Measurements from ENCODE around the gene MOBP.

MOBP gene

GRCh38 chr3:39515681-39516441 lies 48.4 kb downstream of the MOBP start:
- Histone ChIP-seq H3K4me2 (ENCODE audit: low read depth, low read length, poor library complexity, severe bottlenecking) (peak overlapping the region; percentile 61), H3K4me1 (ENCODE audit: insufficient read depth, low read length, poor library complexity, severe bottlenecking) (peaks cover 53% of the 10 kb centered on the region), H3K36me3 (ENCODE audit: insufficient read depth, low read length) (no peaks in the 10 kb centered on the region), H3K4me3 (ENCODE audit: low read length, poor library complexity, severe bottlenecking) (peak overlapping the region; percentile 27), H3F3A (ENCODE audit: low read depth) (peaks cover 10% of the 10 kb centered on the region), H3K79me2 (ENCODE audit: insufficient read depth, low read length) (no peaks in the 10 kb centered on the region), H3K9me2 (replicated peaks; ENCODE audit: low read depth, low read length) (no peaks in the 10 kb centered on the region; the same call in 1 of the 2 replicates), H4K20me1 (ENCODE audit: insufficient read depth, low read length, poor library complexity, severe bottlenecking) (no peaks in the 10 kb centered on the region), H3K27me3 (ENCODE audit: insufficient read depth, low read length, poor library complexity, severe bottlenecking) (no peaks in the 10 kb centered on the region), H3K9ac (ENCODE audit: low read depth, low read length, poor library complexity, severe bottlenecking) (no peak overlapping the region), H2AFZ (ENCODE audit: low read length) (no peak overlapping the region), H3K9me3 (ENCODE audit: insufficient read depth, low read depth, low read length) (no peaks in the 10 kb centered on the region)
- TF ChIP-seq CTCF (conservative IDR thresholded peaks at IDR 0.05; ENCODE audit: low read length) (peak; percentile 18; the same call in 1 of the 2 replicates), EZH2phosphoT487 (IDR thresholded peaks at IDR 0.05; ENCODE audit: borderline replicate concordance) (no peak)

- Histone ChIP-seq H3K36me3 (ENCODE audit: insufficient read depth, low read length) (no peaks in the 10 kb centered on the region), H2AFZ (ENCODE audit: low read length) (no peak overlapping the region), H3K79me2 (ENCODE audit: insufficient read depth, low read length) (no peaks in the 10 kb centered on the region), H3K4me3 (ENCODE audit: low read length, poor library complexity, severe bottlenecking) (peak overlapping the region; percentile 51), H3K4me1 (ENCODE audit: insufficient read depth, low read length, poor library complexity, severe bottlenecking) (peaks cover 53% of the 10 kb centered on the region), H3K4me2 (ENCODE audit: low read depth, low read length, poor library complexity, severe bottlenecking) (peak overlapping the region; percentile 66), H3K9me3 (ENCODE audit: insufficient read depth, low read depth, low read length) (peaks cover 4% of the 10 kb centered on the region; the same call in 1 of the 2 replicates), H3F3A (ENCODE audit: low read depth) (peaks cover 10% of the 10 kb centered on the region), H3K9ac (ENCODE audit: low read depth, low read length, poor library complexity, severe bottlenecking) (peak overlapping the region; percentile 49), H3K27me3 (ENCODE audit: insufficient read depth, low read length, poor library complexity, severe bottlenecking) (no peaks in the 10 kb centered on the region), H4K20me1 (ENCODE audit: insufficient read depth, low read length, poor library complexity, severe bottlenecking) (no peaks in the 10 kb centered on the region), H3K9me2 (replicated peaks; ENCODE audit: low read depth, low read length) (no peaks in the 10 kb centered on the region; the same call in 1 of the 2 replicates)
- TF ChIP-seq CTCF (conservative IDR thresholded peaks at IDR 0.05; ENCODE audit: low read length) (no peak), EZH2phosphoT487 (IDR thresholded peaks at IDR 0.05; ENCODE audit: borderline replicate concordance) (no peak)
Observed at GRCh38 chr3:39519103-39519502, 51.6 kb downstream of the MOBP start.

DNA sequence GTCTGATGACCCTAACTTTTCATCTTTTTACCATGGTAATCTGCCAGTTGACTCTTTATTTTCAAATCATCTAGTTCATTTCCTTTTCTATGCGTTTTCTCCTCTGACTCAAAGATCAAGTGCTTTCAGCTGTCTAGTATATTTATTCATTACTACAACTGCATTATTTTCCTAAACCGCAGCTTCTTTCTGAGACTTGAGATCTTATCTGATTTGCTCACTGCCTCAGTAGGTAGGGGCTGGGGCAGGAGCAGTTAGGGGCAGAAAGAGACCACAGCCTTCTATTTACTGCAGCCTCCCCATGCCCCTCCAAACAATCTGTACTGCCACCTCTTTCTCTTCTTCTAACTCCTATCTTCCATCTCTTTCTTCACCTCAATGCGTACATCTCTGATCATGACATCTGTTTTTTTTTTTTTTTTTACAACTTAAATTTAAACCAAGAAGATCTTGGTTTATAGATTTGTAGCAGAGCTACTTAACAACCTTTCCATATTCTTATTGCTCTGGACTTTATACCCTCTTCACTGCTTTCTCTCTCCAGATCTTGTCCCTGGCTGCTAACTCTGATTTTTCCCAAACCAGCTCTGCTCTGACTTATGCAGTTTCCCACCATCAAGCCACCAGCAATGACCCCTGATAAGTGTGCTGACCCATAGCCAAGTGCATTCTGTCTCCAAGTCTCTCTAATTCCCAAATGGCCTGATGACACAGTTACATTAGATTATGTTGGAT lies 52.2 kb downstream of the MOBP start:
- H3K4me3 ChIP-seq (ENCODE audit: low read length, poor library complexity, severe bottlenecking), result peak overlapping the region; percentile 51
- peak overlapping the region; percentile 49 for H3K9ac ChIP-seq (ENCODE audit: low read depth, low read length, poor library complexity, severe bottlenecking)
- H3F3A ChIP-seq (ENCODE audit: low read depth), result peaks cover 10% of the 10 kb centered on the region
- H3K9me2 ChIP-seq (replicated peaks; ENCODE audit: low read depth, low read length), result no peaks in the 10 kb centered on the region; the same call in 1 of the 2 replicates
- H3K4me1 ChIP-seq (ENCODE audit: insufficient read depth, low read length, poor library complexity, severe bottlenecking), result peaks cover 53% of the 10 kb centered on the region
- peaks cover 9% of the 10 kb centered on the region; the same call in 1 of the 2 replicates for H3K9me3 ChIP-seq (ENCODE audit: insufficient read depth, low read depth, low read length)
- no peaks in the 10 kb centered on the region for H4K20me1 ChIP-seq (ENCODE audit: insufficient read depth, low read length, poor library complexity, severe bottlenecking)
- no peaks in the 10 kb centered on the region for H3K79me2 ChIP-seq (ENCODE audit: insufficient read depth, low read length)
- no peaks in the 10 kb centered on the region for H3K27me3 ChIP-seq (ENCODE audit: insufficient read depth, low read length, poor library complexity, severe bottlenecking)
- peak overlapping the region; percentile 66 for H3K4me2 ChIP-seq (ENCODE audit: low read depth, low read length, poor library complexity, severe bottlenecking)
- 0 out of 2 replicates have a peak overlapping the region, but pooled peaks have one; percentile 1 for H2AFZ ChIP-seq (ENCODE audit: low read length)
- TF ChIP-seq CTCF (conservative IDR thresholded peaks at IDR 0.05; ENCODE audit: low read length) (no peak), EZH2phosphoT487 (IDR thresholded peaks at IDR 0.05; ENCODE audit: borderline replicate concordance) (no peak)
- no peaks in the 10 kb centered on the region for H3K36me3 ChIP-seq (ENCODE audit: insufficient read depth, low read length)

Measured in Loucy (cell line).